K562 (cell line): Measurements from ENCODE around the gene PITPNM3. TPM values are rescaled to one million over a fixed set of nuclear protein-coding genes. Genes with fewer than 3 reads are reported as not detected.

Source experiments
- ATAC-seq: fragments of 200-7000 bp; cut with Tn5 transposase; 3 replicates; pipeline ENCODE4 v1.9.1; 2020; ENCODE audit warnings: moderate library complexity
- BruUV-seq: library from RNA; stranded (reverse); fragments of 400-500 nt; replicated peaks from 2 replicates; lab custom pipeline; 2021; lab: Mats Ljungman, UMichigan
- CTCF ChIA-PET: fragments of 300-600 bp; formaldehyde crosslinking; extraction: SDS; loops from one replicate; lab custom pipeline; 2021; ENCODE audit warnings: low intra/inter-chr PET ratio; lab: Yijun Ruan, JAX
- POLR2A ChIA-PET: fragments of 300-600, 350-650 bp; sonication (Branson Sonifier 250); formaldehyde crosslinking; extraction: SDS; loops from one replicate; lab custom pipeline; 2021; ENCODE audit warnings: antibody characterized with exemption, inconsistent platforms; lab: Yijun Ruan, JAX
- DNase-seq, 4 experiments: peaks; one replicate each; pipeline versions ENCODE4 v3.0.0 to v3.0.0-alpha.2; 2011 to 2018; ENCODE audit warnings: low spot score in 3 of 4, mixed read lengths in 3 of 4; ENCODE audit errors: extremely low read depth in 1 of 4
- FAIRE-seq: peaks from 2 replicates; lab custom pipeline; 2011; peaks lifted over from hg19 to GRCh38; lab: Jason Lieb, UNC
- H2AFZ ChIP-seq: 2 replicates; pipeline ENCODE4 v1.6.0; 2011; ENCODE audit warnings: low read depth, low read length, control low read depth, inconsistent platforms
- H3K27ac ChIP-seq: fragments of 200-600 bp; 3 replicates; pipeline ENCODE4 v1.8.0; 2011; ENCODE audit warnings: low read depth, mild to moderate bottlenecking, control low read depth, inconsistent platforms, low read length, moderate library complexity, mixed read lengths; ENCODE audit errors: extremely low read depth
- H3K27me3 ChIP-seq, 2 experiments: fragments of 300-600 bp in 1 of 2; 2 replicates in 1 of 2; 3 replicates in 1 of 2; pipeline versions ENCODE4 v1.6.0 to v1.8.0; 2011; ENCODE audit warnings: inconsistent platforms in 2 of 2, low read length in 2 of 2, mild to moderate bottlenecking in 1 of 2, mixed read lengths in 1 of 2, moderate library complexity in 1 of 2; ENCODE audit not compliant: control insufficient read depth in 2 of 2, insufficient read depth in 2 of 2
- H3K36me3 ChIP-seq: fragments of 300-600 bp; 3 replicates; pipeline ENCODE4 v1.8.0; 2011; ENCODE audit warnings: mild to moderate bottlenecking, low read length, inconsistent platforms; ENCODE audit not compliant: control insufficient read depth, insufficient read depth
- H3K4me1 ChIP-seq, 2 experiments: fragments of 200-600 bp in 1 of 2; replicated peaks in 1 of 2; 2 replicates in 1 of 2; 3 replicates in 1 of 2; pipeline versions ENCODE4 v1.5.1 to v1.8.0; 2011; ENCODE audit warnings: inconsistent platforms in 2 of 2, low read length in 2 of 2, mild to moderate bottlenecking in 1 of 2, mixed read lengths in 1 of 2, moderate library complexity in 1 of 2; ENCODE audit not compliant: control insufficient read depth in 2 of 2, insufficient read depth in 2 of 2
- H3K4me2 ChIP-seq: 2 replicates; pipeline ENCODE4 v1.6.1; 2011; ENCODE audit warnings: low read length, control low read depth, inconsistent platforms, mixed read lengths; ENCODE audit not compliant: insufficient read depth
- H3K4me3 ChIP-seq: fragments of 200-600 bp; sonication (generic), shearing (Covaris generic); 2 replicates; pipeline ENCODE4 v1.5.1; 2016; ENCODE audit warnings: control low read depth, inconsistent platforms
- H3K79me2 ChIP-seq: fragments of 200-600 bp; 3 replicates; pipeline ENCODE4 v1.8.0; 2011; ENCODE audit warnings: low read length, inconsistent platforms; ENCODE audit not compliant: control insufficient read depth, insufficient read depth
- H3K9ac ChIP-seq, 2 experiments: 2 replicates each; pipeline versions ENCODE4 v1.6.0 to v1.6.1; 2011; ENCODE audit warnings: low read depth in 2 of 2, low read length in 2 of 2, control low read depth in 1 of 2, inconsistent platforms in 1 of 2, mild to moderate bottlenecking in 1 of 2, mixed read lengths in 1 of 2; ENCODE audit not compliant: insufficient read depth in 1 of 2
- H3K9me1 ChIP-seq: one replicate; pipeline ENCODE4 v1.6.0; 2011; ENCODE audit warnings: inconsistent platforms, mild to moderate bottlenecking, low read length, moderate library complexity; ENCODE audit not compliant: control insufficient read depth, insufficient read depth
- H3K9me3 ChIP-seq: replicated peaks from 2 replicates; pipeline ENCODE4 v1.5.1; 2011; ENCODE audit warnings: low read depth, low read length, inconsistent platforms; ENCODE audit not compliant: control insufficient read depth, insufficient read depth
- H4K20me1 ChIP-seq: replicated peaks from 2 replicates; pipeline ENCODE4 v1.6.1; 2011; ENCODE audit warnings: low read length, inconsistent platforms, mixed read lengths; ENCODE audit not compliant: control insufficient read depth, insufficient read depth
- BRD4 ChIP-seq: fragments of 200-600 bp; sonication (generic); IDR thresholded peaks from 2 replicates; pipeline ENCODE4 v1.6.1; 2017; ENCODE audit warnings: inconsistent platforms
- FOXJ3 ChIP-seq: sonication (generic); formaldehyde crosslinking; IDR thresholded peaks from 2 replicates; pipeline ENCODE4 v1.4.0; 2020; ENCODE audit warnings: mild to moderate bottlenecking, missing genetic modification reagents
- NR2F6 ChIP-seq: fragments of 450-650 bp; formaldehyde crosslinking; IDR thresholded peaks from 2 replicates; pipeline ENCODE4 v1.4.0; 2020; ENCODE audit warnings: mild to moderate bottlenecking
- PRPF4 ChIP-seq: fragments of 200-400 bp; formaldehyde crosslinking; IDR thresholded peaks from one replicate; pipeline ENCODE4 v1.6.1; 2017; ENCODE audit warnings: low read length, low read depth, mild to moderate bottlenecking; ENCODE audit not compliant: insufficient read depth, poor library complexity, severe bottlenecking
- WGBS: fragments of 100-300 bp; shearing (Covaris generic); methylation state at CpG from one replicate; pipeline ENCODE4 v1.1.6; 2016; ENCODE audit warnings: low coverage, mixed read lengths; ENCODE audit not compliant: insufficient coverage; ENCODE audit errors: missing lambda C conversion rate; 5-methylcytosine and 5-hydroxymethylcytosine counted together
- in situ Hi-C: fragments of 300-500 bp; cut with MboI; formaldehyde crosslinking; loops from 4 replicates; pipeline ENCODE4 v1.15.0; 2018; ENCODE audit warnings: inconsistent platforms, mixed read lengths
- intact Hi-C: fragments of 100-400 bp; cut with micrococcal nuclease; formaldehyde crosslinking; loops from 2 replicates; pipeline ENCODE4 v1.14.2; 2022
- polyA plus RNA-seq, 8 experiments: library from polyadenylated mRNA; depleted of rRNA in 4 of 8; stranded (reverse) in 5 of 8; unstranded in 3 of 8; fragments of >200 nt; fragmentation: Nextera tagmentation in 2 of 8; fragmentation: Illumina TruSeq in 1 of 8; extraction: Ambion mirVana in 2 of 8; extraction: Trizol in 1 of 8; gene quantifications; 2 replicates each; pipeline versions ENCODE4 v1.2.1 to v1.2.3, GENCODE V29; 2011 to 2014; ENCODE audit warnings: inconsistent platforms in 1 of 8, missing spikeins in 1 of 8
- total RNA-seq, 7 experiments: library from RNA; depleted of rRNA in 6 of 7; stranded (reverse); fragments of >200 nt in 6 of 7; fragmentation: Illumina TruSeq in 2 of 7; extraction: Trizol in 2 of 7; gene quantifications; 2 replicates each; pipeline versions ENCODE4 v1.2.1 to v1.2.3, GENCODE V29; 2011 to 2021; ENCODE audit warnings: low replicate concordance in 1 of 7
- TF ChIP-seq, protein P1 (sequence below): fragments of 250-450 bp; sonication (Bioruptor Pico); IDR thresholded peaks from 2 replicates; pipeline ENCODE4 v1.5.0; 2022; ENCODE audit warnings: mild to moderate bottlenecking

The PITPNM3 gene
- total and polyA plus RNA-seq, 9 of the 15 experiments (the other 6 are each of a cell fraction or from before 2014, with no cell fraction given): 0.14 to 0.38 (median 0.22) TPM; not detected in 2

DNA sequence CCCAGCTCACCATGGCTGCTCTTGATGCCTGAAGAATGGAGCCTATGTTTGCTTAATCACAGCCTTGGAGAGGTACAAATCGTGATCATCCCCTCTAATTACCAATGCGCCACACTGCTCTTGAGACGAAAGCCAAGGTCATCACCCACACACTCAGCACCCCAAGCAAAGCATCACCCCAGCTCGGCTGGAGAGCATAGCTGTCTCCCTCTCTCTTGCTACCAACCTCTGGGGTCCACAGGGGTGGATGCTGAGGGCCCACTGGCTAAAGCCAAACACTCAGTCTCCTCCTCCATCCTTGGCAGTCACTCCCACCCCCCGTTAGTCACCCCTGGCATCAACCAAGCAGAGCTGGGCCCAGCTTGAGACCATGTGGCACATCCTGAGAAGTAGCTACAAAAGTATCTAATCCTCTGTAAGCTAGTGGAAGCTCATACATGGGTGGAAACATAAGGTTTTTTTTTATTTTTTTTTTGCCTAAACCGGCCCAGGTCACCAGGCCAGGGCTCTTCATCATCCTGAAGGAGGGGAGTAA, 67.3 kb downstream of the PITPNM3 start:
- no peak for FAIRE-seq
- intact Hi-C loops: no loop called here

DNA sequence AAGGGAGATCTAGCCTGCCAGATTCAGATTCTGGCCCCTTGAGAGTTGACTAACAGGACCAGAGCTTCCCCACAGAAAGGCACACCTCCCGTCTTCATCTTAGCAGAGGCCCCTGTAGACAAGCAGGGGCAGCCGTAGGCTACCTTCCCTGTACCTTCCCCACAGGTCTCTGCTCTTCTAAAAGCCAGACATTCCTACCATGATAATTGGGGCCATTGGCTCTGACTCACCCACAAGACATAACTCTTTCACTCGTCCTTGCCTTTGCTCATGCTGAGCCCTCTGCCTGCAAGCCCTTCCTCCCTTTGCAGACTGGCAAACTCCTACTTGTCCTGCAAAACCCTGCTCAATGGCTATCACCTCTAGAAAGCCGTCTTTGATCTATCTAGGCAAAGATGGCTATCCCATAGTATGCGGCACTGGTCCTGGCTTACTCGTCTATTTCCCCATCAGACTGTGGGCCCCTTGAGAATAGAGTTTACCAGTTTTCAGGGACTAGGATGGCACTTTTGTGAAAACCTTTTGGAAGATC, 68.3 kb downstream of the PITPNM3 start:
- DNase-seq (no peak), FAIRE-seq (no peak), ATAC-seq (no peak)
- H3K9ac ChIP-seq: no peak overlapping the region
- in situ Hi-C loops: no loop called here
- peaks cover 8 to 43% of the 10 kb centered on the region in 2 experiments; a peak in 3 of 5 replicates for H3K27me3 ChIP-seq
- ChIA-PET CTCF (no interaction called here), POLR2A (no interaction called here)
- intact Hi-C loops: no loop called here
- no peaks in the 10 kb centered on the region for H4K20me1 ChIP-seq
- no peaks in the 10 kb centered on the region for H3K79me2 ChIP-seq
- no TSS peak for BruUV-seq
- H3K27ac ChIP-seq: no peak overlapping the region
- no peak overlapping the region for H2AFZ ChIP-seq
- H3K4me2 ChIP-seq: no peak overlapping the region
- no peaks in the 10 kb centered on the region for H3K36me3 ChIP-seq
- WGBS: 0% methylated on average over 5 of the region's 6 CpGs
- H3K9me3 ChIP-seq: no peaks in the 10 kb centered on the region
- TF ChIP-seq, protein P1, sequence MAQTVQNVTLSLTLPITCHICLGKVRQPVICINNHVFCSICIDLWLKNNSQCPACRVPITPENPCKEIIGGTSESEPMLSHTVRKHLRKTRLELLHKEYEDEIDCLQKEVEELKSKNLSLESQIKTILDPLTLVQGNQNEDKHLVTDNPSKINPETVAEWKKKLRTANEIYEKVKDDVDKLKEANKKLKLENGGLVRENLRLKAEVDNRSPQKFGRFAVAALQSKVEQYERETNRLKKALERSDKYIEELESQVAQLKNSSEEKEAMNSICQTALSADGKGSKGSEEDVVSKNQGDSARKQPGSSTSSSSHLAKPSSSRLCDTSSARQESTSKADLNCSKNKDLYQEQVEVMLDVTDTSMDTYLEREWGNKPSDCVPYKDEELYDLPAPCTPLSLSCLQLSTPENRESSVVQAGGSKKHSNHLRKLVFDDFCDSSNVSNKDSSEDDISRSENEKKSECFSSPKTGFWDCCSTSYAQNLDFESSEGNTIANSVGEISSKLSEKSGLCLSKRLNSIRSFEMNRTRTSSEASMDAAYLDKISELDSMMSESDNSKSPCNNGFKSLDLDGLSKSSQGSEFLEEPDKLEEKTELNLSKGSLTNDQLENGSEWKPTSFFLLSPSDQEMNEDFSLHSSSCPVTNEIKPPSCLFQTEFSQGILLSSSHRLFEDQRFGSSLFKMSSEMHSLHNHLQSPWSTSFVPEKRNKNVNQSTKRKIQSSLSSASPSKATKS: no peak
- TF ChIP-seq BRD4 (no peak), PRPF4 (no peak), FOXJ3 (CRISPR knock-in tag) (no peak)
- no peak overlapping the region for H3K4me3 ChIP-seq
- no peaks in the 10 kb centered on the region for H3K4me1 ChIP-seq
- H3K9me1 ChIP-seq: no peaks in the 10 kb centered on the region

More for the DNA sequence above, 67.3 kb downstream of the PITPNM3 start:
- Histone ChIP-seq H3K4me3 (no peak overlapping the region), H3K27me3 (peaks cover 2 to 33% of the 10 kb centered on the region in 2 experiments; a peak in 3 of 5 replicates), H3K9me3 (no peaks in the 10 kb centered on the region), H3K4me1 (no peaks in the 10 kb centered on the region), H3K36me3 (no peaks in the 10 kb centered on the region), H4K20me1 (no peaks in the 10 kb centered on the region), H3K9ac (no peak overlapping the region), H3K4me2 (no peak overlapping the region), H2AFZ (no peak overlapping the region), H3K27ac (no peak overlapping the region), H3K9me1 (no peaks in the 10 kb centered on the region), H3K79me2 (no peaks in the 10 kb centered on the region)
- BruUV-seq: no TSS peak
- DNase-seq (no peak), ATAC-seq (no peak)
- POLR2A ChIA-PET: no interaction called here
- in situ Hi-C loops: no loop called here
- WGBS: 0% methylated on average over 4 of the region's 6 CpGs
- CTCF ChIA-PET: no interaction called here
- no peak for TF ChIP-seq NR2F6 (CRISPR knock-in tag)
